NCI-H2196 (cell line): ENCODE measurements around the gene GMCL2.

Source experiments
- DNase-seq: peaks from one replicate; lab custom pipeline; 2025; ENCODE audit not compliant: unreplicated experiment; lab: John Stamatoyannopoulos, UW

The GMCL2 gene

GRCh38 chr5:178145965-178146820, 41.0 kb downstream of the GMCL2 start:
- peak; percentile 68 for DNase-seq

- DNase-seq = no peak
These were observed 43.3 kb downstream of the GMCL2 start for GRCh38 chr5:178143901-178144300.

- no peak for DNase-seq
These were observed 43.9 kb downstream of the GMCL2 start for GRCh38 chr5:178143246-178143645.

- no peak for DNase-seq
These were observed 44.5 kb downstream of the GMCL2 start for GRCh38 chr5:178142642-178143041.

DNA sequence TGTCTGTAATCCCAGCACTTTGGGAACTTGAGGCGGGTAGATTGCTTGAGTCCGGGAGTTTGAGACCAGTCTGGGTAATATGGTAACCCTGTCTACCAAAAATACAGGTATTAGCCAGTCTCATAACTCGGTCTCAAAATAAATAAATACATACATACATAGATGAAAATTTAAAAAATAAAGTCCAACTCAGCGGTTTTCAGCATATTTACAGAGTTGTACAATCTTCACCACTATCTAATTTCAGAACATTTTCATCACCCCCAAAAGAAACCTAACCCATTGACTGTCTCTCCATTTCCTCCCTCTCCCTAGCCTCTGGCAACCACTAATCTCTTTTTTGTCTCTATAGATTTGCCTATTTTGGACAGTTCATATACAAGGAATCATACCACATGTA, 45.6 kb downstream of the GMCL2 start:
- no peak for DNase-seq

- DNase-seq = no peak
These were observed 49.2 kb downstream of the GMCL2 start for GRCh38 chr5:178137991-178138390.

DNA sequence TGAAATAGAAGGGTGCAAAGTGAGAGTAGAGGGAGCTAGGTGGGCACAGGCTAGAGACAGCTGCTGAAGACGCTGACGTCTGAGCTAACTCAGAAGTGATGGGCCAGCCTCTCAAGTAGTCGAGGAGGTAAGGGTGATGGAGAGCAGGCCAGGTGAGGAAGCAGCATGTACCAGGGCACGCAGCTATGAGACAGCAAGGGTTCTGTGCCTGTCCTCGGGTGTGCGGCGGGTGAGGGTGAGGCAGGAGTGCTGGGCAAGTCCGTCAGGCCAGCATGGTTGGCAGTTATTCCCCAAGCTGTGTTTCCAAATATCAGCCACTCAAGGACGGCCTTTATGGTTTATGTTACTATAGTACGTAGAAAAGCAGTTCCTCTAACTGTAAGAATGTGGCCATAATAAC, 50.2 kb downstream of the GMCL2 start:
- no peak for DNase-seq
